OCI-LY7 (cell line): Measurements from ENCODE around the gene TBC1D10A. TPM values are rescaled to one million over a fixed set of nuclear protein-coding genes. Genes with fewer than 3 reads are reported as not detected.

Experiments used
- BruUV-seq: library from RNA; stranded (reverse); fragments of 400-500 nt; replicated peaks from 2 replicates; lab custom pipeline; 2021; lab: Mats Ljungman, UMichigan
- CTCF ChIA-PET: fragments of 300-600 bp; sonication (Branson Sonifier 250); formaldehyde crosslinking; loops from one replicate; lab custom pipeline; 2022; ENCODE audit warnings: antibody characterized with exemption; ENCODE audit not compliant: unreplicated experiment; lab: Charles Lee
- POLR2A ChIA-PET: fragments of 300-600 bp; sonication (Branson Sonifier 250); formaldehyde crosslinking; loops from one replicate; lab custom pipeline; 2022; ENCODE audit warnings: antibody characterized with exemption; lab: Charles Lee
- DNase-seq: peaks from one replicate; pipeline ENCODE4 v3.0.0-alpha.2; 2015; ENCODE audit warnings: low spot score
- H2AFZ ChIP-seq: fragments of 200-600 bp; sonication (generic), shearing (Covaris generic); 2 replicates; pipeline ENCODE4 v1.6.1; 2014; ENCODE audit warnings: mild to moderate bottlenecking, antibody characterized with exemption, low read length, moderate library complexity
- H3K27ac ChIP-seq: fragments of 200-600 bp; sonication (generic); 2 replicates; pipeline ENCODE4 v1.5.1; 2014; ENCODE audit warnings: mixed run types, low read depth, mild to moderate bottlenecking, moderate library complexity, low read length, inconsistent platforms; ENCODE audit not compliant: poor library complexity, severe bottlenecking
- H3K36me3 ChIP-seq: fragments of 200-600 bp; sonication (generic); 2 replicates; pipeline ENCODE4 v1.6.1; 2014; ENCODE audit warnings: mild to moderate bottlenecking, antibody characterized with exemption, low read length, moderate library complexity, mixed read lengths; ENCODE audit not compliant: insufficient read depth
- H3K4me1 ChIP-seq: fragments of 200-600 bp; sonication (generic); 2 replicates; pipeline ENCODE4 v1.5.1; 2014; ENCODE audit warnings: mild to moderate bottlenecking, low read length; ENCODE audit not compliant: insufficient read depth, poor library complexity, severe bottlenecking
- H3K4me2 ChIP-seq: fragments of 200-600 bp; sonication (generic); 2 replicates; pipeline ENCODE4 v1.6.1; 2014; ENCODE audit warnings: mild to moderate bottlenecking, low read length
- H3K4me3 ChIP-seq: fragments of 200-600 bp; sonication (generic); 2 replicates; pipeline ENCODE4 v1.5.1; 2014; ENCODE audit warnings: mild to moderate bottlenecking, low read depth, low read length; ENCODE audit not compliant: poor library complexity, severe bottlenecking
- H3K79me2 ChIP-seq: fragments of 200-600 bp; sonication (generic); 2 replicates; pipeline ENCODE4 v1.6.1; 2016; ENCODE audit warnings: low read depth, mild to moderate bottlenecking, low read length, moderate library complexity, mixed read lengths; ENCODE audit not compliant: insufficient read depth
- H3K9me2 ChIP-seq: fragments of 200-600 bp; sonication (generic); 2 replicates; pipeline ENCODE4 v1.6.1; 2016; ENCODE audit warnings: mild to moderate bottlenecking, low read length, mixed read lengths; ENCODE audit not compliant: insufficient read depth
- H3K9me3 ChIP-seq: fragments of 200-600 bp; sonication (generic); 2 replicates; pipeline ENCODE4 v1.6.1; 2014; ENCODE audit warnings: mild to moderate bottlenecking, mixed run types, low read length, mixed read lengths
- H4K20me1 ChIP-seq: fragments of 200-600 bp; sonication (generic); 2 replicates; pipeline ENCODE4 v1.6.1; 2014; ENCODE audit warnings: mild to moderate bottlenecking, antibody characterized with exemption, low read length, moderate library complexity, mixed read lengths; ENCODE audit not compliant: insufficient read depth
- CTCF ChIP-seq: fragments of 200-600 bp; sonication (generic); conservative IDR thresholded peaks from 2 replicates; pipeline ENCODE4 v1.5.1; 2014; ENCODE audit warnings: mild to moderate bottlenecking, antibody characterized with exemption, low read length, moderate library complexity, mixed read lengths
- EZH2phosphoT487 ChIP-seq: fragments of 200-600 bp; sonication (generic); IDR thresholded peaks from 2 replicates; pipeline ENCODE4 v1.6.1; 2018; ENCODE audit warnings: low read depth, borderline replicate concordance, mild to moderate bottlenecking, mixed run types, antibody characterized with exemption, low read length, moderate library complexity, mixed read lengths
- intact Hi-C: fragments of 100-400 bp; cut with micrococcal nuclease; formaldehyde crosslinking; loops from one replicate; pipeline ENCODE4 v1.10.0; 2022; ENCODE audit not compliant: unreplicated experiment
- total RNA-seq, 2 experiments: library from RNA; depleted of rRNA in 1 of 2; stranded (reverse); fragments of >200 nt in 1 of 2; shearing (Covaris generic) in 1 of 2; gene quantifications; 2 replicates each; pipeline ENCODE4 v1.2.3, GENCODE V29; 2014 to 2022

The TBC1D10A gene
- total RNA-seq, 2 experiments from 2014 or later: 15.1 to 16.2 TPM

GRCh38 chr22:30250661-30251267 is 76.0 kb downstream of the TBC1D10A start:
- Histone ChIP-seq H3K4me2 (no peak overlapping the region), H3K4me3 (no peak overlapping the region), H3K4me1 (no peaks in the 10 kb centered on the region), H3K79me2 (no peaks in the 10 kb centered on the region), H3K9me2 (no peaks in the 10 kb centered on the region), H2AFZ (no peak overlapping the region), H3K27ac (no peak overlapping the region), H3K9me3 (no peaks in the 10 kb centered on the region), H3K36me3 (no peaks in the 10 kb centered on the region), H4K20me1 (no peaks in the 10 kb centered on the region)
- no TSS peak for BruUV-seq
- intact Hi-C loops: no loop called here
- TF ChIP-seq CTCF (no peak), EZH2phosphoT487 (no peak)
- no peak for DNase-seq
- CTCF ChIA-PET: interaction anchor here (0.9 kb wide), 1 partner anchor 19 kb away, joined by 3 read pairs; no protein-coding TSS in a partner anchor
- POLR2A ChIA-PET: interaction anchor here (0.7 kb wide), 1 partner anchor 144 kb away, joined by 3 read pairs; no protein-coding TSS in a partner anchor

GRCh38 chr22:30250039-30250565 is 76.6 kb downstream of the TBC1D10A start:
- H3K79me2 ChIP-seq: no peaks in the 10 kb centered on the region
- H3K4me1 ChIP-seq: no peaks in the 10 kb centered on the region
- intact Hi-C loops: no loop called here
- no peak overlapping the region for H3K4me3 ChIP-seq
- no peak overlapping the region for H3K27ac ChIP-seq
- no peaks in the 10 kb centered on the region for H4K20me1 ChIP-seq
- ChIA-PET CTCF (interaction anchor here (0.9 kb wide), 1 partner anchor 20 kb away, joined by 3 read pairs; no protein-coding TSS in a partner anchor), POLR2A (interaction anchor here (0.7 kb wide), 1 partner anchor 73 kb away, joined by 3 read pairs; no protein-coding TSS in a partner anchor)
- BruUV-seq: no TSS peak
- H3K9me2 ChIP-seq: no peaks in the 10 kb centered on the region
- H2AFZ ChIP-seq: no peak overlapping the region
- H3K9me3 ChIP-seq: no peaks in the 10 kb centered on the region
- DNase-seq: no peak
- no peak overlapping the region for H3K4me2 ChIP-seq
- TF ChIP-seq EZH2phosphoT487: no peak
- TF ChIP-seq CTCF: no peak
- H3K36me3 ChIP-seq: no peaks in the 10 kb centered on the region
